ENCODE measurements around the gene KCND1. TPM values are rescaled to one million over a fixed set of nuclear protein-coding genes. Genes with fewer than 3 reads are reported as not detected.

The KCND1 gene
- total and polyA plus RNA-seq, 10 of the 15 experiments (the other 5 are each of a cell fraction or from before 2014, with no cell fraction given): 0.02 to 1.0 (median 0.39) TPM

DNA sequence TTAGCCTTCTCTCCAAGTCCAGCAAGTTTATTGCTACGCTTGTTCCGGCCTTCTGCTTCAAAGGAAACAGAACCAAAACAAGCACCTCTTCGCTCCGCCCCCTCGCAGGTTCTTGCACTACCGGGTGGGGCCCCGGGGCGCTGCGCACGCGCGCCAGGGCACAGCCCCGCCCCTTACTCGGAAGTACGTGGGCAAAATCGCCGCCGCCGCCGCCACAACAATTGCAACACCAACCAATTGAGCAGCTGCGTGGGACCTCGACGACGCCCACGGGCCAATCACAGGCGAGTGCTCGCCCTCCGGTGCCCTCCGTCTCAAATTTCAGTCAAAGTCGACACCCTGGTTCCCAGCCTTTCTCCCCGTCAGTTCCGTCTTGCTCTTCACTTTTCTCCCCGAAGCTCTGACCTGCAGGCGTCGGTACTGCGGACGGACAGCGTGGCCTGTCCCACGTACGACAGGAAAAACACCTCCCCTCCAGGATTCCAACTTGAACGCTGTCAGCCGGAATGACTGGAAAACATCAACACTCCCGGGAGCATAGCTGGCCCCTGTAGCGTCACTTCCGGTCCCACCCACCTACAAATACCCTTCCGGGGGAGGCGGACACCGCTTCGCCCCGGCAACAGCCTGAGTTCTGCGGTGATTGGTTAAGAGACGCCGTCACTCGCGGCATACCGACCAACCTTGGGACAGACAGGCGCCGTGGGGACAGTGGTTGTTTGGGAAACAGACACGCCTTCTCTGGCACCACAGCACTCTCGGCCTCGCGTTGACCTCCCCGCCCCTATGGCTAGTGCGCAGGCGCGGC is 13.6 kb downstream of the KCND1 start (continued):
- TF ChIP-seq E2F8 (IDR thresholded peaks at IDR 0.05; ENCODE audit: low read depth, partially characterized antibody) (peak; percentile 53), SPI1 (IDR thresholded peaks at IDR 0.05; ENCODE audit: borderline replicate concordance, insufficient read depth, low read depth, low read length) (no peak), ZBTB40 (IDR thresholded peaks at IDR 0.05; ENCODE audit: borderline replicate concordance) (peak; percentile 93), SKIL (IDR thresholded peaks at IDR 0.05; ENCODE audit: low read depth, poor library complexity, severe bottlenecking) (no peak), CTCF (IDR thresholded peaks at IDR 0.05 in 2 of 3, conservative IDR thresholded peaks at IDR 0.05 in 1 of 3; ENCODE audit: control insufficient read depth in 2 of 3, extremely low read depth in 1 of 3, insufficient read depth in 1 of 3, low read depth in 3 of 3, low read length in 3 of 3) (no peak), ZBTB11 (CRISPR knock-in tag; IDR thresholded peaks at IDR 0.05) (no peak), RUNX3 (IDR thresholded peaks at IDR 0.05; ENCODE audit: low read length) (no peak; the same call in 1 of the 2 replicates), ZNF384 (IDR thresholded peaks at IDR 0.05; ENCODE audit: borderline replicate concordance, low read depth, low read length) (no peak), KAT2A (conservative IDR thresholded peaks at IDR 0.05; ENCODE audit: control insufficient read depth, low read depth, low read length) (no peak), RCOR1 (conservative IDR thresholded peaks at IDR 0.05; ENCODE audit: low read depth, low read length) (no peak), USF2 (IDR thresholded peaks at IDR 0.05; ENCODE audit: borderline replicate concordance, low read depth, low read length) (no peak)

Measured in GM12878 (cell line).